GM21360 (cell line): ENCODE measurements around the gene KCTD16.

ENCODE experiments used
- ATAC-seq: cut with Tn5 transposase; IDR thresholded peaks from one replicate; pipeline ENCODE4 v1.9.1; 2021; ENCODE audit warnings: mild to moderate bottlenecking, moderate library complexity; ENCODE audit not compliant: unreplicated experiment

KCTD16 gene

DNA sequence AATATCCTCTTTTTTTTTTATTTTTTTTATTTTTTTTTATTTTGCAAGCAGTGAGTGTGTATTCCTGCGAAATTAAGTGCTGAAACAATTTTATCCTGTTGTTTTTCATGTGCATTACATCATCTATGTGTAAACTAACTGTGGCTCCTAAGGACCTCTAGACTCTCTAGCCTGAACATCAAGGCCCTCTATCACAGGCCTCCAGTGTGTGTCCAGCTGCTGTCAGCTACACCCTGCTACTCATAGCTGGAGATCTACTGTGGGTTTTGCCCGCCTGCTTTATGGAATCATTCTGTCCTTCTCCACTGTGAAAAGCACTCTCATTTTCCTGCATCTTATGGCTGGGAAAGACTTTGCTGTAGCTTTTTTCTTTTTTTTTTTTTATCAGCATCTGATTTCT, 157.8 kb downstream of the KCTD16 start:
- no peak for ATAC-seq

DNA sequence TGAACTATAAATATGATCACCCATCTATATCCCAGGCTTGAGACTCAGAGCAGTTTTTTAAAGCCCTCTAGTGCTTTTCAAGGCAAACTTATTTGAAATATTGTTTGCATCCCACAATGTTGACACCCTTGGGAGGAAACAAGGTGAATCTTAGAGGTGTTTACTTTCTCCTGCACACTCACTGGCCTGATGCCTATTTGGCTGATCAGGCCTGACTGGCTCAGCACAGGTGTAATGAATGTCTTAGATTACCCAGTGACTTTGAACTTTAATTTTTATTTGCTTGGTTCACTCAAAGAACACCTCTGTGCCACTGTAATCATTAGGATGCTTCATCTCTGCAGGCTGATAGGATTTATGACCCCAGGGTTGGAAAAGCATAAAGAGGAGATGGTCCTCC, 158.3 kb downstream of the KCTD16 start:
- no peak for ATAC-seq

DNA sequence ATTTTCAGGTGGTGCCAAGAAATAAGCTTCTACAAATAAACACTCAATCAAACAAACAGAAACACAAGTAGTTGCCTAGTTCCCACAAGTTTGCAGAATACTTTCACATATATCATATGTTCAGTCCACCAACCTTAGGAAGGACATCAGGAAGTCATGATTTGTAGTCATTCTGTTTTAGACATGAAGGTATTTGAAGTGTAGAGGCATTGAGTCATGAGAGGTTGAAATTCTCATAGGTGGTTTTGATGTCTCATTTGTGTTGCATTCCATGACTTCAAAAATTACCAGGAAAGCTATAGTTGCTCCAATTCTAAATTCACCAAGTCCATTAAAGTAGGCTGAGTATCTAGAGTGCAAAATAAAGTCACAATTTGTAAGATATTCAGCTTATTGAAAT, 159.0 kb downstream of the KCTD16 start:
- ATAC-seq, result no peak

DNA sequence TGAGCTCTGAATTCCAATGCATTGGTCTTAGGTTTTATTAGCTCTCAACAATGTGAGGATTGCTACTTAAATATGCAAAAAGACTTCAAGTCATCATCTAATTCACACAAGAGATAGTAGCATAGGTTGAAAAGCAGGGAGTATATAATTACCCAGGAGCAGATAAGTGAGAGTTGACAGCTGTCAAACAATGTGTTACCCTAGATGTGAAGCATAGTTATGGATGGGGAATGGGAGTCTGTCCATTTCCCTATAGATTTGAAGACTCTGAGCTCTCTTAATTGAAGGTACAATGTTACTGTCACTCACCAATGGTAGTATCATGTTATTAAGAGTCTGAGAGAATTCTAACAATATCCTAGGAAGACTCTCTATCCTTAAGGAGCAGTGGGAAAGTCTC, 160.7 kb downstream of the KCTD16 start:
- no peak for ATAC-seq

DNA sequence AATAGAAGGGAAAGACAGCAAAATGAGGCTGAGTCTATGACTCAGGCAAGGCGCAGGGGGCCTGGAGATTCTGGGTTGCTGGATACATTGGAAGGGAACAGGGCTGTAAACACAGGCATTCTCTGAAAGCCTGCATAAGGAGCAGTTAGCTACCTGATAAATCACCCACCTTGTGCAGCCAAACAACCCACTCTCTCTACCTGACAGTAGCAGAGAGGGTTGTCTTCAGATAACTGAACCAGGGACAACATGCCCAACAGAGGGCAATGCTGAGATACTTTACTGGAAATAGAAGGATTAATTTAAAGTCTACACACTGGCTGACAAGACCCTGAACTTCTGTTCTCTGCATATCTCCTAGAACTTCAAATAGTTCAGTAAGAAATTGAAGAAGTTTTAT, 161.6 kb downstream of the KCTD16 start:
- no peak for ATAC-seq

DNA sequence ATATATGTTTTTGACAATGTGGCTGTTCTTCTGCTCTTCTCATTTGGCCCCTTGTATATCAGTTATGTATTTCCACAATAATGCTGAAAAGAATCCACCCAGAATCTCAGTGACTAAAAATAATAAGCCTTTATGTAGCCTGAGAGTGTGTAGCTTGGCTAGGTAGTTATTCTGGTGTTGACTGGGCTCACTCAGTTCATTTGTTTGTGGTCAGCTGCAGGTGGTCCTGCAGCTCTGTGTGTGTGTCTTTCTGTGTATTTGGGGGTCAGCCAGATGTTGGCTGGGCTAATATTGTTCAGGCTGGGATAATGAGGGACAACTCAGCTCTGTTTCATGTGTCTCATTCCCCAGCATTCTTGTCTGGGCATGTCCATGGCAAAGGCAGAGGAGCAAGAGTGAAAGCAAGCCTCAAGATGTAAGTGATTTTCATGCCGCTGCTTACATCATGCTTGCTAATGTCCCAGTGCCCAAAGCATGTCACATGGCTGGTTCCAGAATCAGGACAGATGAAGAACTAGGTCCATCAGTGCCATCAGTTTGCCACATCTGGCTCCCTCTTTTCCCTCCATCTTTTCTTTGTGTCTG, 162.8 kb downstream of the KCTD16 start:
- ATAC-seq, result peak; percentile 37

DNA sequence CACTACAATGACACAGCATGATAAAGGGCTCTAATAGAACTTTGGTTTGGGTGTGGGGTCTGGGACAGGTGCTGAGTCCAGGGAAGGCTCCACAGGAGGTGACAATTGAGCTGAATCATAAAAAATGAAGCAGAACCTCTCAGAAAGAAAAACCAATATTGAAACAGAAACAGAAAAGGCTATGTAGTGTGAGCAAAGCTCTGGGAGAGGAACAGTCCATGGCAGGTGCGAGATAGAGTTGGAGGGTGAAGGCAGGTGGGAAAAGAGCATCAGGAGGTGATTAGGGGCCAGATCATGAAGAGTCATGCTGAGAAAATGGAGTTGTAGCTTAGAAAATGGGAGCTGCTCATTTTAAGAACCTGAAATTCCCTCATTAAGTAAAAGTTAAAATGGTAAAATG, 164.9 kb downstream of the KCTD16 start:
- peak; percentile 66 for ATAC-seq

DNA sequence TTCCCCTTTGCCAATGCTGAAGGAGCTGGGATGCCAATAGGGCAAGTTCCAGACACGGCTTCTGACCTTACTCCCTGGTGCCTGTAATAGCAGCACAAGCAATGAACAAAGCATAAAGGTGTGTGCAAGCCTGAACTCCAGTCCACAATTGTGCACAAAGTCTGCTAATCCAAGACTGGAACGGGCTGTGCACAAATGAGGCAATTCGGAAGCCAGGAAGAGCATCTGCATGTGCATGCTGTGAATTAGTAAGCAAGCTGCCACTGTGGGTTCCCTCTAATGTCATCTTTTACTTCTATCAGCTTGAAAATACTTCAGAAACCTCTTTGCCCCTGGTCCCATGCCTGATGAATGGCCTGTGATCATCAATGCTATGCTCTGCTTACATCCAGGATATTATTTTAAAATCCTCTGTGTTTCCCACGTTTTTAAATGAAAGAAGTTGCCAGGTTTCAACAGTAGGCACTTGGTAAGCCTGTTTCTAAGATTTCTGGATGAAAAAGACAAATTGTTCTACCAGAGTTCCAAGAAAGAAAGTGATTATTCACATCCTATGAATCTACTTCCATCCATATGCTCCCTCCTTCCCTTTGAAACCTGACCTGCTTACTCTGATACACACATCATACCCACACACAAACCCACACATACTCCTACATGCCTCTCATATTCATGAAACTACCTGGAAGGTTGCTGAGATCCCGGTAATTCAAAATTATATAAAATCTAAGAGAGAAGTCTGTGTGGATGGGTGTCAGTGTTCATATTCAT, 165.7 kb downstream of the KCTD16 start:
- ATAC-seq, result no peak

DNA sequence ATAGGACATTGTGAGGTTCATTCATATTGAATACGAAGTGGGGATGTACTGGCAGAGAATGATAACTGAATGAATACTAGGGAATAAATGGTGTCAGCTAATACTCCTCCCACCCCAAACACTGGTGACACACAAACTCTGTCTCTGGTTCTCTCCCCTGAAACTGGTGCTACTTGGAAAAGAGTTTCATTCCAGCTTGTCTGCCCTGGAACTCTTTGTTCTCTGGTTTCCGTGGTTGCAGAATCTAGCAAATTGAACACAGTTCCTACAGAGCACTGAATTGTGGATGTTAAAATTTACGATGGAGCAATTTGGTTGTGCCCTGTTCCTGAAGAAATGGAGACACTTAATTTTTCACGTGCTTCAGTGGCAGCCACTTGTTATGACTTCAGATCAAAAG, 181.7 kb downstream of the KCTD16 start:
- no peak for ATAC-seq

DNA sequence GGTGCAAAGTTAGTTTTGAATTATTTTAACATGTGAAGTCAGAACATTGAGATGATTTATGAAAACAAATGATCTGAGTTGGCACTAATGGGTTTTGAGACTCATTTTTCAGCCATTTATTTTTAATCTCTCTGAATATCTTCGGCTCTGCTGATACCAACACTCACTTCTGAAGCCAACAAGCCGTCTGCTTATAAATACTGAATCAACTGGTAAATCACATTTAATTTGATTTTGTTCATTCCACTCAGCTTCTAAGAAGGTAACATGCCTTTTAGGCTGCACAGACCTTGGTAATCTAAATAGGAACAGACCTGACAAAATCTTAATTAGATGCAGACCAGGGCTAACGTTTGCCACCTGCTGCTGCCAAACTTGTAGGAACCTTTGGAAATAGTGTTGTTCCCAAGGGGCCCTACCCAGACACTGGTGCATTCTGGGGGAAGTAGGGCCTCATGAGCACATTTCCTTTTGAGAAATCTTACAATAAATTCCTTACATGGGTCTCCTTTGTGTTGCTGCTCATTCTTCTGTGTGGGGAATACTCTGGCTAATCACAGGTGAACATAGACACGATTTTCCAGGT, 182.2 kb downstream of the KCTD16 start:
- no peak for ATAC-seq

DNA sequence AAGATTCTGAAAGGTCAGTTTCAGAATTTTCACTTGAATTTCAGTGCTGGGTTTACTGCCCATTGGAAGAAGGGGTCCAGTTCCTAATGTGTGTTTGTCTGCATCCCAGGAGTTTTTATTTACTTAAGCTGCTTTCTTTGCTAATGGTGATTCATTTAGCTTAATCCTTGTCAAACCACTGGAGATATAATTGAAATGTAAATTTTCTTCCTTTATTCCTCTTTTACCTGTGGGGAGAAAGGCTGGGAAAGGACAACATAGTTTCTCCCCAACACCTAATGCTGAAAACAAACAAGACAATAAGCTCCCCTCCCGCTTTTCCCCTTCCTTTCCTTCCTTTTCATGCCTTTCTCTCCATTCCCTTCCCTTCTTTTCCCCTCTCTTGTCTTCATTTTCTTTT, 185.8 kb downstream of the KCTD16 start:
- ATAC-seq, result no peak

DNA sequence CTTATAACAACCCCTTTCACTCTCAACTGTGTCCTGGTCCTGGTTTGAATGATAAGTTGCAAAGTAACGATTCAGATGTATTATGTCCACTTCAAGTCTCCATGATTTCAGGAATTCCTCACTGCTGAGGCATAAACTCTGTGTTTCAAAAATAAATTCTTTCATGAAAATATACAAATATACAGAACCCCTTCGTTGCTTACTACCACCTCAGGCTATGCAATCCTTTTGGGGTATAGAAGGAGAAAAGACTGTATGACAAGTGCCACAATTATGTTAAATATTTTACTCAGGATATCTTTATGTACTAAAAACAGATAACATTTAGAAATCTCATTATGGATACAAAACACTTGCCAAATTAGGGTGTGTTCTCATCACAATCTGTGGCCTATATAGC, 190.7 kb downstream of the KCTD16 start:
- no peak for ATAC-seq

DNA sequence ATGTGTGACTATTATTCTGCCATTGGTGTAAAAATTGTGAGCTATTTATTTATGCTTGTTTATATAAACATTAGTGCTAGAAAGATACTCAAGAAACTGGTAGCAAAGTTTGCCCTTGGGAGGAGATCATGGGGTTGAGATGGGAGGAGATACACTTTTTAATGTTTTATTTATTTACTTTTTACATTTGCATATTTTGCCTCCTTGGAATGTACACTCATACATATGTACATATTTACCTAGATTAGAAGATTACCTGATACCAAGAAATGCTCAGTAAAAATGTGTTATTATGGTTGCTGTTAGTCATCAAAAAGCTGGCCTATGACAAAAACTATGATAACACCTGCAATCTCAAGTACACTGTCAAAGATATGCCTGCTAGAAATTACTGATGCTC, 195.2 kb downstream of the KCTD16 start:
- ATAC-seq, result no peak

DNA sequence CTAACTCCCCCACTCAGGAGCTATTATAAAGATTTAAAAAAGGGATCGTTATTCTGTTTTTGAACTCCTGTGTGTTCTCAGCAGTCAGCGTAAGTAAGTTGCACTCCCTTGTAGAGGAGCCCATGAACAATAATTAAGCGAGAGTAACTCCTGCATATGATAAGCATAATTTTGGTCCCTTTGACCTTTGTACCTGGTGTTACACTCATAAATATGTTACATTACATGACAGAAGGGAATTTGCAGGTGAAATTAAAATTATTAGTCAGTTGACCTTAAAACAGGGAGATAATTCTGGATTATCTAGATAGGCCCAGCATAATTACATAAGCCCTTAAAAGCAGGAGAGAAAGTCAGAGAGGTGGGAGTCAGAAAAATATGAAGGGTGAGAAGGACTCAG, 197.3 kb downstream of the KCTD16 start:
- ATAC-seq, result no peak

DNA sequence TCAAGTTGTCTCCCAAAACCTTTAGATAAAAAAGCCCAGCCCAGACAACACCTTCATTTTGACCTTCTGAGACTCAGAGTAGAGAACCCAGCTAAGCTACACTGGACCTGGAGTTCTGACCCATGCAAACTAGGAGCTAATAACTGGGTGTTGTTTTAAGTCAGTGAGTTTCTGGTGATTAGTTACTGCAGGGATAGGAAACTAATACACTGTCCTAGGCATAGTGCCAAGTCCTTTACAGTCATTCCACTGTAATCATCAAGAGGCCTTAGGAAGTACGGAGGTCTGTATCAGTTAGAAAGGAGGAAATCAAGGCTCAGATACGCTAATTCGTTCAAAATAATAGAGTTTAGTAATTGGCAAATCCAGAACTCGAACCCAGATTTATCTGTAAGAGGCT, 197.9 kb downstream of the KCTD16 start:
- ATAC-seq, result no peak

DNA sequence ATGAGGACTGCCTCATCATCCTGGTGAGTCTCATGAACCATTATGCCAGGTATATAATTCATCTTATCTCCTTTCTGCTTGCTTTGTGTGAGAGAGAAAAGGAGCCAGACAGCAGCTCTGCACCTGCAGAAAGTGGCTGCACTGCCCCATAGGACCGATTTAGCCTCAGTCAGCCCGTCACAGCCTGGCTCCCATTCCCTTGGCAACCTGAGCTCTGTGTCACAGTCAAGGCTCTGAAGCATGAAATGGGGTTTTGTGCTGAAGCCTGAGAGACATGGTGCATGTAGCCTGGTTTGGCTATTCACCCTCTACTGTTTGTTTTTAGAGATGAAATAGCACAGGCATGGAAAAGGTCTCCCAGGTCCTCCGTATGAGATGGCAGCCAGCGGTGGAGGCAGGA, 198.3 kb downstream of the KCTD16 start:
- peak; percentile 87 for ATAC-seq

DNA sequence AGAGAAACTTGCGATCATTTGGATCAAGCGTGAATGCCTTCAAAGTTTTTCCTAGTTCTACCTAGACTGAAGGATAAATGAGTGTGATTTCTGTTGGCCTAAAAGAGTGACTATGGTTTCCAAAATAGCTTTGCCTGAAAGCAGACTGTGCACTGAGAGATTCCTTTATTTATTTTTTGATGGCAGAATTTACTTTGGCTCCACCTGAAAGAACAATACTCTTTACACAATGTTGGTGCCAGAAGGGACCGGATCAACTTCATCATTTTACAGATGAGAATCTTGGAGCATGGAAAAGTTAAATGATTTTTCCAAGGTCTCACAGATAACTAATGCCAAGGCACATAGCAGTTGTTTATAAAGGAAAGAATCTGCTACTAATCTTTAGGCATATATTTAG, 199.6 kb downstream of the KCTD16 start:
- ATAC-seq, result no peak

DNA sequence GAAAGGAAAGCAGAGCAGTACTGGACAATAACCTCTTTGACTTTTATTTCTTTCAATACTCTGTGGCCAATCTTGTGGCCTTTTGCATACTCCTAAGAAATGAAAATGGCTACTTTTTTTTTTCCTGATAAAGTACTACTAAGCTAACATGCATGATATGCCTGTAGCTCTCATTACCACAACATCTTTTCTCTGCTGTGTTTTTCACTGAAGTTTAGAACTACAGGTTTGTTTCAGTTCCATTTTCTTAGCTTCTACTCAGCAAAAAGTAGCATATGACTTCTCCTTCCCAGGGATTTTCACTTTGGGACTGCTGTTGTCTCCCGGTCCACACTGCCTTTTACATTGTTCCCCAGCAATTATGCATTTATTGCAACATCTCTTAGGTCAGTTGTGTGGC, 204.0 kb downstream of the KCTD16 start:
- ATAC-seq, result no peak

DNA sequence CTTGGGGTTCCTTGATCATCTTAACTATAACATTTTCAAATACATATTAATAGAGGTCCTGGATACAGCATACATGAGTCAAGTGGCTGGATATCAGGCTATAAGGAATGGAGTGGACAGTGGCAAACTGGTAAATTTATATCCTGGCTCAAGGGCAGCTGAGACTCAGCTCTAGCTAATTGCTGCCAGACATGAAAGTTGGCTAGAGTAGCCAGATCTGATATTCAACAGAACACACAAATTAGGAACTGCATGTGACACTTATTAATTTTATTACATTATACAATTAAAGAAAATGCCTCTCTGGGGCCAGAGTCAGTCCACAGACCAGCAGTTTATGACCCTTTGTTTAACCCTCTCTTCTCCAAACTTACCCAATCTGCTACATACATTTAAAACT, 206.5 kb downstream of the KCTD16 start:
- no peak for ATAC-seq

DNA sequence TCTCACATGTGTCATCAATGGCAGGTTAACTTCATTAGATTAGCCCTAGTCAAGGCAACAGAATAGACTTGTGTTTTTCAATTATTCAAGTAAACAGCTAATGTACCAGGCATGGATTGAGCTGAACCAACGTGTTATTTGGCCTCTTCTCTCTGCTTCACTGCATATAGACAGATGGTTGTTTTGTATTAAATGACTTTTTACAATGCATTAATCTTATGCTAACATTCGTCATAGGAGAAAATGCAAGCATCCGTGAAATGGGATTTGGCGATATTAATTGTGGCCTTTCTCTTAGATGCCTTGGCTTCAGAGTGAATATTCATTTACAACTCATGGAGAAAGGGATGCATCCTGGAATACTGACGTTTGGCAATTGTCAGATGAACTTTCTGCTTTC, 208.0 kb downstream of the KCTD16 start:
- no peak for ATAC-seq

DNA sequence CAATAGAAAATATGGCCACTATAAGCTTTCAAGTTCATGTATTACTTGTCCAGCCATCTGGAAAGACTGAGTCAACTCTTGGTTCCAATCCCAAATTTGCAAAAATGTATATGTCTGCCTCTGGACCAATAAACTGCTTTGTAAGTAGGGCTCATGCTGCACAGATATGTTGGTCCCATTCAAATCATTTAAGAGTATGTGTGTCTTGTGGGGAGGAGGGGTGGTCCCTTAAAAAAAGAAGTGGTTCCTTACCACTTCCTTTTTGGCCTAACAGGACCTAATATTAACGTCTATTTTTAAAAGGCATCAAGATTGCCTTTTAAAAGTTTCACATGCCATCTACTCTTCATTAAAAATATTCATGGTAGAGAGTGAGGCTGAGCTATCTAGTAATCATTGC, 214.9 kb downstream of the KCTD16 start:
- no peak for ATAC-seq

DNA sequence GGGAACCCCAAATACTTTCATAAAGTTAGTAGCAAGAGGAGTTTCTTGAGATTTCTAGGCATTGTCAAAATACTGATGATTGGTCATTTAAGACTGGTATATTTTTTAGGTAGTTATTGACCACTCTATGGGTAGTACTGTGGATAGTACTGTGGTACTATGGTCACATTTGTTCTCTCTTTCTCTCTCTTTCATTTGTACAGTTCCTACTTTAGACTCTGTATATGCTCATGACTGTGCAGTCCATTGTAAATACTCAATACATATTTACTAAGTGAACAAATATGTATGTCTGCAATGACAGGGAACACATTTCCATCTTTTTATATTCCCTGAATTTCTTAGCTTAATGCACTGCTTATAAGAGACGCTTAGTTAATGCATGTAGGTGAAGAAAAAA, 215.6 kb downstream of the KCTD16 start:
- ATAC-seq, result no peak

DNA sequence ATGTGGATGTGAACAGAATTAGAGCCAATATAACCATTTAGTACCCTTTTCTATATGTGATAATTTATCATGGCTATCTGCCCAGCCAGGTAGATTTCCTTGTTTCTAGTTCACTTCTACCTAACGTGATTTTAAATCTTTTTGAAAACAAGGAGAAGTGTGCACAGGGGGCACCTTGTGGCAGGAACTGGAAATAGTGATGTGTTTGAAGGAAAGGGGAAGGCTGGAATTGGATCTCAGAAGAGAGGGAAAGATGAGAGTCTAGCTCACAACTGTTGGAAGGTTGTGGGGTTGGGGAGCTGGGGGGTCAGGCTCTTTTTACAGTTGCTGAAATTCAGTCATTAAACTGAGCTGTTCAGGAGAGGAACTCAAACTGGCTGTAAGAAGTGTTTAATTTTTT, 219.5 kb downstream of the KCTD16 start:
- ATAC-seq, result no peak
